Adrenal gland (tissue), 19 donors: ENCODE data around the gene PAPOLB. TPM values are rescaled to one million over a fixed set of nuclear protein-coding genes. Genes with fewer than 3 reads are reported as not detected.

Experiments
- DNase-seq, 7 donors: peaks; one replicate each; pipeline ENCODE4 v3.0.0-alpha.2; 2019 to 2020
- H3K27ac ChIP-seq, 5 donors: fragments of 200-600 bp; sonication (generic) in 4 of 5; 1 replicate in 3 of 5; 2 replicates in 2 of 5; pipeline versions ENCODE4 v1.5.1 to v1.8.0; 2016 to 2020; ENCODE audit warnings: mild to moderate bottlenecking in 1 of 5
- H3K27me3 ChIP-seq: fragments of 200-600 bp; 2 replicates; pipeline ENCODE4 v1.8.0; 2021
- H3K36me3 ChIP-seq, 2 donors: fragments of 200-600 bp; replicated peaks in 1 of 2; 1 replicate in 1 of 2; 2 replicates in 1 of 2; pipeline versions ENCODE4 v1.5.1 to v1.8.0; 2018 to 2022
- H3K4me1 ChIP-seq, 2 donors: fragments of 200-600 bp; replicated peaks in 1 of 2; 1 replicate in 1 of 2; 2 replicates in 1 of 2; pipeline versions ENCODE4 v1.5.1 to v1.8.0; 2018 to 2021
- H3K4me3 ChIP-seq, 4 donors: fragments of 200-600 bp; sonication (generic) in 3 of 4; one replicate each; pipeline ENCODE4 v1.5.1; 2016 to 2018
- H3K9me3 ChIP-seq, 3 donors: fragments of 200-600 bp; sonication (generic) in 1 of 3; replicated peaks in 1 of 3; 1 replicate in 2 of 3; 2 replicates in 1 of 3; pipeline versions ENCODE4 v1.5.1 to v1.8.0; 2016 to 2021
- CTCF ChIP-seq, 6 experiments: fragments of 450-650 bp in 4 of 6; fragments of 200-600 bp in 2 of 6; sonication (generic) in 1 of 6; IDR thresholded peaks; 1 replicate in 5 of 6; 2 replicates in 1 of 6; pipeline versions ENCODE4 v1.5.1 to v1.8.0; 2016 to 2021; ENCODE audit warnings: antibody characterized with exemption in 6 of 6, mild to moderate bottlenecking in 2 of 6, moderate library complexity in 1 of 6
- POLR2A ChIP-seq, 2 donors: fragments of 450-650 bp; IDR thresholded peaks; one replicate each; pipeline ENCODE4 v1.6.1; 2017; ENCODE audit warnings: antibody characterized with exemption in 2 of 2, mild to moderate bottlenecking in 2 of 2, moderate library complexity in 1 of 2
- WGBS, 4 donors: extraction: QIAGEN DNeasy Blood & Tissue Kit in 2 of 4; methylation state at CpG; one replicate each; pipeline versions ENCODE4 v1.1.5 to v1.1.7; 2013 to 2017; 5-methylcytosine and 5-hydroxymethylcytosine counted together
- intact Hi-C, 2 donors: fragments of 100-400 bp; cut with DNase I; formaldehyde crosslinking; loops; one replicate each; pipeline versions ENCODE4 v1.14.1 to v1.15.0; 2022 to 2023
- long read RNA-seq, 10 donors: library from polyadenylated mRNA in 3 of 10; unstranded in 2 of 10; stranded (forward) in 1 of 10; transcript quantifications; one replicate each; pipeline ENCODE4 v2.0.0 and lab custom pipeline, GENCODE V29; 2021 to 2026
- polyA plus RNA-seq, 3 donors: library from polyadenylated mRNA; stranded (reverse); fragments of 200-250 nt in 2 of 3; fragments of 350-450 nt in 1 of 3; fragmentation: Illumina TruSeq in 1 of 3; extraction: RNeasy Lipid Tissue Mini Kit (QIAGEN cat#74804) in 1 of 3; gene quantifications; one replicate each; pipeline ENCODE4 v1.2.3, GENCODE V29; 2013 to 2014
- total RNA-seq, 9 donors: library from RNA; depleted of rRNA in 4 of 9; stranded (reverse); fragments of >200 nt in 4 of 9; fragments of 120-200 nt in 1 of 9; fragmentation: NEBNext Ultra II Directional in 1 of 9; extraction: Animal tissue kit (Norgen Biotek cat#: 25700) in 1 of 9; gene quantifications; one replicate each; pipeline versions ENCODE4 v1.1.0 to v1.2.4, GENCODE V29; 2013 to 2023
- donor health status: healthy with polysubstance abuse.
- donor health status: Bipolar disorder and iron deficiency.
- donor health status: DM: yes; HTN: yes; CAD: no.
- donor health status: DM: no; HTN: no; CAD: no.
- donor health status: DM: no; HTN: no; CAD: no.
- donor health status: DM: yes; HTN: yes; CAD: no.

Gene PAPOLB
- total RNA-seq (under 1 TPM in 1 of 9 donors, not detected in 8; 0.11 TPM), polyA plus RNA-seq (under 1 TPM in 2 of 3 donors, not detected in 1; 0.04 to 0.08 TPM)
- long read RNA-seq, donor 1: 0 reads
- long read RNA-seq, donor 2: 0 reads
- long read RNA-seq, donor 3: 0 reads
- long read RNA-seq, donor 4: 0 reads
- long read RNA-seq, donor 5: 0 reads
- long read RNA-seq, donor 6: 0 reads
- long read RNA-seq, donor 7: 0 reads
- long read RNA-seq, donor 8: 0 reads
- long read RNA-seq, donor 9: 0 reads
- long read RNA-seq, donor 10: 0 reads

GRCh38 chr7:4861673-4862072 lies at the start of gene PAPOLB:
Gene PAPOLB, minus strand, starts transcription at chr7:4862030. Its CDS starts 220 bp downstream, at chr7:4861810.
- TF ChIP-seq CTCF (IDR thresholded peaks at IDR 0.05) (no peak), POLR2A (IDR thresholded peaks at IDR 0.05) (no peak)
- intact Hi-C loops: no loop called here
- Histone ChIP-seq H3K4me3 (peak within 1 kb of the TSS in 1 of 4 donors; percentile 36), H3K27me3 (peaks cover 10% of the 10 kb centered on the region), H3K4me1 (no peaks in the 10 kb centered on the region), H3K36me3 (no peaks in the 10 kb centered on the region), H3K9me3 (no peaks in the 10 kb centered on the region), H3K27ac (no peak within 1 kb of the TSS)
- peak in 1 of 7 donors; percentile 24 for DNase-seq
- WGBS, 4 donors: 8 to 29% (median 15%) methylated on average over 10 to 46 of the region's 46 CpGs

GRCh38 chr7:4911111-4911828 lies 49.4 kb upstream of the PAPOLB start:
- Histone ChIP-seq H3K27me3 (no peaks in the 10 kb centered on the region), H3K36me3 (no peaks in the 10 kb centered on the region), H3K9me3 (no peaks in the 10 kb centered on the region), H3K4me1 (no peaks in the 10 kb centered on the region), H3K4me3 (no peak overlapping the region), H3K27ac (no peak overlapping the region)
- no peak for DNase-seq
- WGBS, 4 donors: 78 to 89% (median 84%) methylated on average over 16 to 20 of the region's 20 CpGs
- no peak for TF ChIP-seq CTCF (IDR thresholded peaks at IDR 0.05)
- no peak for TF ChIP-seq POLR2A (IDR thresholded peaks at IDR 0.05)
- intact Hi-C loops: no loop called here

- TF ChIP-seq POLR2A (IDR thresholded peaks at IDR 0.05) (no peak), CTCF (IDR thresholded peaks at IDR 0.05) (no peak)
- DNase-seq: no peak
- no peaks in the 10 kb centered on the region for H3K36me3 ChIP-seq
- no peaks in the 10 kb centered on the region for H3K27me3 ChIP-seq
- no peaks in the 10 kb centered on the region for H3K9me3 ChIP-seq
- intact Hi-C loops: no loop called here
- 40 to 93% (median 82%) methylated on average over 1 of the region's 1 CpG for WGBS, 4 donors
- no peak overlapping the region for H3K27ac ChIP-seq
- H3K4me1 ChIP-seq: no peaks in the 10 kb centered on the region
- H3K4me3 ChIP-seq: no peak overlapping the region
These were observed 44.9 kb upstream of the PAPOLB start for GRCh38 chr7:4906682-4907081.

- Histone ChIP-seq H3K27me3 (no peaks in the 10 kb centered on the region), H3K4me3 (no peak overlapping the region), H3K27ac (no peak overlapping the region), H3K36me3 (no peaks in the 10 kb centered on the region), H3K9me3 (no peaks in the 10 kb centered on the region), H3K4me1 (no peaks in the 10 kb centered on the region)
- DNase-seq: no peak
- no peak for TF ChIP-seq POLR2A (IDR thresholded peaks at IDR 0.05)
- no peak for TF ChIP-seq CTCF (IDR thresholded peaks at IDR 0.05)
- intact Hi-C loops: no loop called here
- WGBS, 4 donors: 45 to 73% (median 66%) methylated on average over 1 of the region's 1 CpG
These were observed 43.3 kb upstream of the PAPOLB start for GRCh38 chr7:4905171-4905570.
